HG03097 (cell line): ENCODE results near the gene PCYT2.

Experiments
- ATAC-seq: cut with Tn5 transposase; IDR thresholded peaks from one replicate; pipeline ENCODE4 v1.9.1; 2021; ENCODE audit not compliant: unreplicated experiment, low FRiP score

Gene PCYT2

GRCh38 chr17:81902023-81902652, 9.1 kb downstream of the PCYT2 start, which contains the start of gene NPB:
NPB (plus strand) TSS chr17:81902238; CDS start chr17:81902278, 40 bp downstream.
- ATAC-seq: no peak

DNA sequence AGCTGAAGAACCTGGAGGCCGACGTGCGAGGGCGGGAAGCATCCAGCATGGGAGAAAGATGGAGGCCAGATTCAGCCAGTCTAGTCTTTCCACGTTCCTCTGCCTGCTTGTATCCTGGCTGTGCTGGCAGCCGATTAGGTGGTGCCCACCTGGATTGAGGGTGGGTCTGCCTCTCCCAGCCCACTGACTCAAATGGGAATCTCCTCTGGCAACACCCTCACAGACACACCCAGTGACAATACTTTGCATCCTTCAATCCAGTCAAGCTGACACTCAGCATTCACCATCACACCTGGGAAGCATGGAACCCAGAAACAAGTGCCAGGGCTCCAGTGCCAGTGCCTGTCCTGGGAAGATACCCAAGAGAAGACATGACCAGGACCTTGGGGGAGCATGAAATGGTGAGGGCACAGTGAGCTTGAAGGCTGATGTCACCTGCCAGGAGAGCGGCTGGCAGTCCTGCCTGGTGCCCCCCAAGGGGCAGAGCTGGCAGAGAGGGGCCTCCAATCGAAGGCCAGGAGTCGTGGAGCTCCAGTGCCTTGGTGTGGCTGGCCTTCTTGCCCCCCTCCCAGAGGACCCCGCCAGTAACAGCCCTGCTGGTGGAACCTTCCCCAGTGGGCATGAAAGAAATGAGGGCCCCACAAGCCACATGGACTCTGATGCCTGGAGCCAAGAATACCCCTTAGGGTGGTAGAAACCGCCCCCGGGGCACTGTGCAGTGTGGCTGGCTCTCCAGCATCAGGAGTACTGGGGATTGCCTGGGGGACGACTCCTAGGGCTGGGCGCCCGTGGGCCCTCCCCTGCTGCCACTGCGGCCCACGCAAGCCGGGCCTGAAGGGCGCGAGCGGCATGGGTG, 9.8 kb downstream of the PCYT2 start:
- no peak for ATAC-seq

DNA sequence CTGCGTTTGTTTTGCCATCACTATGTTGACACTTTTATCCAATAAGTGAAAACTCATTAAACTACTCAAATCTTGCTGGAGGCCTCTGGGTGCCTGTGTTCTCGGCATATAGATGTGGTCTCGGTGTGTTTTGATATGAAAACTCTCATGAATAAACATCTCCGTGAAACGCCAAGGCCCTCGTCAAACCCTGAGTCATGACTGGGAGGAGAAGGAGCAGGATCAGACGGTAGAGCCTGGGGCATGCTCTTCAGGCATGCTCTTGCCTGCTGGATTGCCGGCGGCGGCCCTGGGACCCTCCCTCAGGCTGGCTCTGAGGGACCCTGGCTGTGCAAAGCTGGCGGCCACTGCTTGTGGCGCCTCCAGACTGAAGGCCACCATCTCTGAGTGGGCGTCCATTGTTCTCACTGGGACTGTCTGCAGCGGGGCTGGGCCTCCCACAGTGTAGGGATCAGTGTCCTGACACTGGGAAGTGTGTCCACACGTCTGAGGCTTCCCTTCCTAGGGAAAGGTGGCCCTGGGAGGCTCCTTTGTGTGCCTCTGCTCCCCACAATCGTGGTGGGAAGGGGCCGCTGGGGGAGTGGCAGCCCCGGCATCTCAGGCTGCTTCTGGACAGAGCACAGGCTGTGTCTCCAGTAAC, 10.9 kb downstream of the PCYT2 start:
- ATAC-seq: no peak

DNA sequence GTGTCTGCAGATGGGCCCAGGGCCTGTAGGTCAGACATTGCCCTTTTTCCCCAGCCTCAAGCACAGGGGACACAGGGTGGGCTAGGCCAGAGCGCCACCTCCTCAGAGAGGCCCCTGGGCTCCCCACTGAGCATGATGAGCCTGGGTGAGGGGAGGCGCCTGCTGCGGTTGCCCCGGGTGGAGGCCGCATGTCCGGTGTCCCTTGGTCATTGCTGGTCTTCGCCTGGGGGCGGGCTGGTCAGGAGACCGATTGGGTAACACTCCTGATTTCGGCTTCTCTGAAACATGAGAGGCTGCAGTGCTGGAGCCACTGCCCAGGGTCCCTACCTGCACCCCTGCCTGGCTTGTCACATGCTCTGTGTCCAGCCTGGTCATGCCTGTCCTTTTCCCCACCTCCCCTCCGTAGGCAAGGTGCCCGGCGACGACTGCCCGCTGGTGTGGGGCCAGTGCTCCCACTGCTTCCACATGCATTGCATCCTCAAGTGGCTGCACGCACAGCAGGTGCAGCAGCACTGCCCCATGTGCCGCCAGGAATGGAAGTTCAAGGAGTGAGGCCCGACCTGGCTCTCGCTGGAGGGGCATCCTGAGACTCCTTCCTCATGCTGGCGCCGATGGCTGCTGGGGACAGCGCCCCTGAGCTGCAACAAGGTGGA, 11.6 kb downstream of the PCYT2 start:
- ATAC-seq: no peak

- no peak for ATAC-seq
Measured at GRCh38 chr17:81898885-81899284, 12.3 kb downstream of the PCYT2 start.

DNA sequence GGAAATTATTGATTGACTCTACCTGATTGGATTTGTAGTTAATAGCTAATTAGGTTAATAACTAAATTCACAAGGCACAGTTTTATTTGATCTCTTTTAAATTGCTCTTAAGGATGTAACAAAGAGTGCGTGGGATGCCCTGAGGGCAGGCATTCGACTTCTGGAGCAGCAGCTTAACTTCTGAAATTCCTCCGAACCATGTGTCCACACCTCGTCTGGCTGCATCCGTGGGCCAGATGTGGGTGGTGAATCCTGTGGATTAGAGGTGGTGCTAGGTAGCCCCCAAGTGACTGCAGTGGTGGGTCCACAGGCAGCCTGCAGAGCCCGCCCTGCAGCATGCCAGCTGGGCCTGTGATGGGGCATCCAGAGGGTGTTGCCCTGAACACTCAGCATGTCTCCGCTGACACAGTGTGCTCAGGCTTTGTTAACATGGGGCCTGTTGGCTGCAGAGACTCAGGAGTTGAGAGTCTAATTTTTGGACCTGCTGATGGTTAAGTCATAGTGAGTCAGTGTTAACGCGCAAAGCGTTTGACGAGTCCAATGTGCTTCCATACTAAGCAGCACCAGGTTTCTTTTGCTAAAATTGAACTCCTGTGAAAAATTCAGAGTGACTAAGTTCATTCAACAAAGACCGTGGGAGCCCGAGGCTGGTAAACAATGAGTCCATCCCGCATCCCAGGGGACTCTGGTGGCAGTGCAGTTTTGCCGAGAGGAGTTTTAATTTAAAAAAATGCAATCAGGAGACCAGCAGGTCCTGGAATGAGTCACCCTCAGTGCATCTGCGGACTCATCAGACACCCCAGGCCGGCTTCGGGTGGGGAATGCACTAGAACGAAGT, 13.0 kb downstream of the PCYT2 start:
- ATAC-seq: no peak

DNA sequence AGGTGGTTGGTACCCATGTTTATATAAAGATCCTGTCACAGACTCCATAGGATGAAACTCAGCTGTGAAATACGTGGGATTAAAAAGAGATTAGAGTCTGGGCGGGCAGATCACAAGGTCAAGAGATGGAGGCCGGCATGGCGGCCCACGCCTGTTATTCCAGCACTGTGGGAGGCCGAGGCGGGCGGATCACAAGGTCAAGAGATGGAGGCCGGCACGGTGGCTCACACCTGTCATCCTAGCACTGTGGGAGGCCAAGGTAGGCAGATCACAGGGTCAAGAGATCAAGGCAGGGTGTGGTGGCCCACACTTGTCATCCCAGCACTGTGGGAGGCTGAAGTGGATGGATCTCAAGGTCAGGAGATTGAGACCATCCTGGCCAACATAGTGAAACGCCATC, 15.8 kb downstream of the PCYT2 start:
- no peak for ATAC-seq

- no peak for ATAC-seq
Measured at GRCh38 chr17:81891303-81891552, 20.0 kb downstream of the PCYT2 start.

GRCh38 chr17:81890447-81891302, 20.5 kb downstream of the PCYT2 start:
- peak; percentile 28 for ATAC-seq

DNA sequence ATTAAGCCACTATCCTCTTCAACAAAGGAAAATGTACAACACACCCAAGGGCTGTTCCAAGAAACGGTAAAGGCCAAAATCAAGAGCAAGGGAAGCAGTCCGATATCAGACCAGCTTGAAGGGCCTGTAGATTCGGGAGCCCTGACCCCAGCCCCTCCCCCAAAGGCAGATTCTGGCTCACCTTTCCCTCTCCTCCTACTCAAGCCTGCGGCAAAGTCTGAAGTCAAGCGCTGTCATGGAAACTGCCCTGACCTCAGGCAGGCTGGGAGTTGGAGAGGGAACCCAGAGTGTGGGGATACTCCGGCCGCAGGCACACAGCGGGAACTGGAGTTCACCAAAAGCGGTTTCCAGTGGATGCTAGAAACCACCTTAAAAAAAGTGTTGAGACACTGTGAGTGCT, 21.6 kb downstream of the PCYT2 start:
- no peak for ATAC-seq

DNA sequence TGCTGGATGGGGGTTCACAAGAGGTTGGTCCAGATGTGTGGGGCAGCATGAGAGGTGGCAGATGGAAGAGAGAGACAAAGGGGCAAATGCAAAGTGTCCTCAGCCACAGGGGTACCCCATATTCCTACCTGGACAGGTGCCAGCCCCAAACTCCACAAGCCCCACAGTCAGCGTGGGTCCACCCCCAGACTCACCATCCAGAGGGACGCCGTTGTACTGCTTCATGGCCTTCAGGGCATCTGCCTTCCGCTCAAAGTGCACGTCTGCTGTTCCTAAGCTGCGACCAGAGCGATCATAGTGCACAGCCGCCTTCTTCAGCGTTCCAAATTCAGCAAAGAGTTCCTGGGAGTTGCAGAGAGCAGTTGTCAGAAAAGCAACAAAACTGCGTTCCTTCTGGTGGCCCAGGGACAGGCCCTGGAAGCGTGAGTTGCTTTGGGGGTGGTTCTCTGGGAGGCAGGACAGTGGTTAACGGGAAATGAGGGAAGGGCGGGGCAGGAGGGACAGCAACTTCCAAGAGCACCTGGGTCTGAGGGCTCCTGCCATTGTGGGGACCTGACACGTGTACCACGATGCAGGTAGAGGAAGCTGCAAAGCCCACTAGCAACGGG, 22.1 kb downstream of the PCYT2 start:
- no peak for ATAC-seq

DNA sequence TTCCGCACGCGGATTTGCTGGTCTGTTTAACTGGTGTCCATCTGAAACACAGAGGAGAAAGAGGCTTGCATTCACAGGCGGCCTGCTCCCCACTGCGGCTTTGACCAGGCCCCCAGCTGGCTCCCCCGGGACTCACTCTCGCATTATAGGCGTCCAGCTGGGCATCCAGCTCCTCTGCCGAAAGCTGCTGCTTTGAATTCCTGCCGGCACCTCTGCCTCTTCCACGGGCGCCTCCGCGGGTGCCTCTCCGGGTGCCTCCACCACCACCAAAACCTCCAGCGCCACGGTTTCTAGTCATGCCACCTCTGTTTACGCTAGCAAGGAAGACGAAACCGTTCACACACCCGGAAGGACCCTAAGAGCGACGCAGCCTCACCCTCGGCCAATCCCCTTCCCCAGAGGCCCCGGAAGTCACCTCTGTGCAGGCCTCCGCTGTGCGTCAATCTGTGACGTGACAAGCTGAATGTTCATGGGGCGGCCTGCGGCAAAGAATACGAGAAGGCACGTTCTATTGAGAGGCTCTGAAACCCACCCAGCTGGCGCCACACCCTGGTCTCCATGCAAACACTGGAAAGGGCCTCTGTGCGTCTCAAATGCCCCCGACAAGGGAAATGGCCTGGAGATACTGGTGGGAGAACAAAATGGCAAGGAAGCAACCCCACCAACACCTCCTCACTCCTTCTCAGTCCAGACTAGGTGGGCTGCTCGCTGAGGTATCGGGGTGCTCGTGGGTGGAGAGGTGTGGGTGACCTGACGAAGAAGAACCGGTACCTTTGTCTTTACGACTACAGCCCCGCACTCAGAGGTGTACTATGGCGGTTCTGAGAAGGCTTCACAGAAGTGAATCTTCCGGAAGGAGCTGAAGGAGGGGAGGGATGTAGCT, 22.9 kb downstream of the PCYT2 start:
- ATAC-seq: no peak

DNA sequence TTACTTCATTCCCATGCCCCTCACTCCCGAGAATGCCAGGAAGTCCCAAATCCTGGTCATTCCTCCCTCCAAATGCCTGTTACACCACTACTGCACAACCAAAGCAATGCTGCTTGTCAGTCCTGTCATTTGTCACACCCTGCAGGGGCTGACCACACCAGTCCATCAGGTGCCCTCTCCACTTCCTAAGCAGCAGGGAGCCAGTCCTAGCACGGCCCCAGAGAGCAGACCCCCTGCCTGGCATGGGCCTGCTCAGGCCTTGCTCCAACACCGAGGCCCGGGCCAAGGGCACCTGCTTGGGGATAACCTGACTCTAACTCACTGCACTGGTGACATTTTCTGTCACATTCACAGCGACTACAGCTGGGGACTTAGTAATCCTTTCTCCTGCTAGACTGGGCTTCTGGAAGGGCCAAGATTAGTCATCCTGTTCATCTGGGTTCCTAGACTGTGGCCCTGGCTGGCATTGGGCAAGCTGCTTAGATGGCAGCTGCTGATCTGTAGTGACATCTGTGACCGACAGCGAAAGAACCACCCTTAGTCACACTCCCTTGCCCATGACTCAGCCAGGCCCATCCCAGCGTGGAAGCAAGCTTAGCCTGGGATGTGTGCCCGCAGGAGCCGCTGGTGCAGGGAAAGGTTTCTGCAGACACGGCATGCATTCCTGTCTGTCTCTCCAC, 25.2 kb downstream of the PCYT2 start:
- no peak for ATAC-seq

- no peak for ATAC-seq
Measured at GRCh38 chr17:81885454-81885853, 25.7 kb downstream of the PCYT2 start.

DNA sequence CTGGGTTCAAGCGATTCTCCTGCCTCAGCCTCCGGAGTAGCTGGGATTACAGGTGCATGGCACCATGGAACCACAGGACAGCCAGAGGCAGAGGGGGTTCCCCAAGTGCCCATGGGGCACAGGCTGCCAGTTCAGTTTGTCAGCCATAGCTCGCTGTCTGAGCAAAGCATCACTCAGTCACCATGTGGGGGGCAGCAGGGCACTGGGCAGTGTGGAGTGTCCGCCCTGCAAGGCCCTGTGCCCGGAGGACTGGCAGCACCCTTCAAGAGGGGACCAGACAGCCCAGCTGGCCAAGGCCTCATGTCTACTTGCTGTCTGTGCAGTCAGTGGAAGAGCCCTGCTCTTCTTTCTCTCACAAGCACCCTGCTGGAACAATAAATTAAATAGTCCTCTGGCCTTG, 26.2 kb downstream of the PCYT2 start:
- ATAC-seq: no peak

GRCh38 chr17:81884520-81884919, 26.7 kb downstream of the PCYT2 start:
- no peak for ATAC-seq

DNA sequence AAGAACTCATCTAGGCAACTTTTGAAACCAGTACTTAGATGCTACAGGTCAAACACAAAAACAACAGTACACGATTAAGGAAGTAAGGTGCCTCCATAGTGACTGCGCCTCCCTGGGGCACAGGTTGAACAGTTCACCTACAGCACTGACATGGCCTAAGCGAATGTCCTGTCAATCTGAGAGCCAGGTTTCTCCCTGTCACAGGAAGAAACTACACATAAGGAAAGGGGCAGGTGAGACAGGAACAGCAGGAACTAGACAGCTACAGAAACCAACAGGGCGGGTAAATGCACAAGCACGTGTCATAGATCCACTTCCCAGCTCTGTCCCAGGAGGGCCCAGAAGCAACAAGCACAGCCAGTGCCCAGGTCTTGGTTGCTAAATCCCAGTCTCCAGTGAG, 32.1 kb downstream of the PCYT2 start:
- no peak for ATAC-seq

- ATAC-seq: no peak
Measured at GRCh38 chr17:81878294-81878693, 32.9 kb downstream of the PCYT2 start.
